Neural progenitor cell (in vitro differentiated cells): Measurements from ENCODE around the gene FBXO34. TPM values are rescaled to one million over a fixed set of nuclear protein-coding genes. Genes with fewer than 3 reads are reported as not detected.

Source experiments
- DNase-seq: peaks from one replicate; pipeline ENCODE4 v3.0.0-alpha.2; 2016; ENCODE audit warnings: low spot score
- H2AFZ ChIP-seq: fragments of 200-600 bp; sonication (generic); replicated peaks from 2 replicates; pipeline ENCODE4 v1.6.1; 2016; ENCODE audit warnings: antibody characterized with exemption
- H3F3A ChIP-seq: fragments of 200-600 bp; sonication (generic); 2 replicates; pipeline ENCODE4 v1.6.1; 2016; ENCODE audit warnings: antibody characterized with exemption, low read depth
- H3K27ac ChIP-seq: fragments of 200-600 bp; sonication (generic); 2 replicates; pipeline ENCODE4 v1.5.1; 2016; ENCODE audit warnings: mild to moderate bottlenecking
- H3K27me3 ChIP-seq: fragments of 200-600 bp; sonication (generic); 2 replicates; pipeline ENCODE4 v1.6.1; 2016; ENCODE audit warnings: mild to moderate bottlenecking, moderate library complexity
- H3K36me3 ChIP-seq: fragments of 200-600 bp; sonication (generic); 2 replicates; pipeline ENCODE4 v1.5.1; 2016
- H3K4me1 ChIP-seq: fragments of 200-600 bp; sonication (generic); 2 replicates; pipeline ENCODE4 v1.6.1; 2016; ENCODE audit warnings: mixed run types
- H3K4me2 ChIP-seq: fragments of 200-600 bp; sonication (generic); 2 replicates; pipeline ENCODE4 v1.6.1; 2016
- H3K4me3 ChIP-seq: fragments of 200-600 bp; sonication (generic); 2 replicates; pipeline ENCODE4 v1.5.1; 2016
- H3K79me2 ChIP-seq: fragments of 200-600 bp; sonication (generic); 2 replicates; pipeline ENCODE4 v1.6.1; 2016; ENCODE audit warnings: low read depth
- H3K9ac ChIP-seq: fragments of 200-600 bp; sonication (generic); 2 replicates; pipeline ENCODE4 v1.6.1; 2016
- H3K9me3 ChIP-seq: fragments of 200-600 bp; sonication (generic); 2 replicates; pipeline ENCODE4 v1.5.1; 2016; ENCODE audit warnings: low read depth
- H4K20me1 ChIP-seq: fragments of 200-600 bp; sonication (generic); 2 replicates; pipeline ENCODE4 v1.6.1; 2016; ENCODE audit warnings: low read depth
- H3K27ac Mint-ChIP-seq: 3 replicates; pipeline ENCODE4 v1.8.0; 2021; ENCODE audit warnings: mixed read lengths
- H3K27me3 Mint-ChIP-seq: 2 replicates; pipeline ENCODE4 v1.8.0; 2022; ENCODE audit warnings: low read depth, mild to moderate bottlenecking, inconsistent platforms, moderate library complexity, mixed read lengths; ENCODE audit not compliant: insufficient read depth
- H3K36me3 Mint-ChIP-seq: 3 replicates; pipeline ENCODE4 v1.8.0; 2021; ENCODE audit warnings: mixed read lengths
- H3K4me1 Mint-ChIP-seq: 3 replicates; pipeline ENCODE4 v1.8.0; 2021; ENCODE audit warnings: mixed read lengths
- H3K4me3 Mint-ChIP-seq: 3 replicates; pipeline ENCODE4 v1.8.0; 2021; ENCODE audit warnings: mild to moderate bottlenecking, moderate library complexity, mixed read lengths
- H3K9me3 Mint-ChIP-seq: 3 replicates; pipeline ENCODE4 v1.8.0; 2020; ENCODE audit warnings: mixed read lengths
- CTCF ChIP-seq: fragments of 200-600 bp; sonication (generic); IDR thresholded peaks from 2 replicates; pipeline ENCODE4 v1.5.1; 2017; ENCODE audit warnings: antibody characterized with exemption, mild to moderate bottlenecking
- EZH2 ChIP-seq: fragments of 200-600 bp; sonication (generic); IDR thresholded peaks from 2 replicates; pipeline ENCODE4 v1.6.1; 2017; ENCODE audit warnings: antibody characterized with exemption, mild to moderate bottlenecking, moderate library complexity
- EZH2phosphoT487 ChIP-seq: fragments of 200-600 bp; sonication (generic); IDR thresholded peaks from 2 replicates; pipeline ENCODE4 v1.6.1; 2017; ENCODE audit warnings: antibody characterized with exemption
- total RNA-seq: library from RNA; depleted of rRNA; stranded (reverse); fragments of >200 nt; gene quantifications from 2 replicates; pipeline ENCODE4 v1.2.3, GENCODE V29; 2015; ENCODE audit warnings: low replicate concordance

The FBXO34 gene
- total RNA-seq, 1 donor from 2014 or later, result 23.2 TPM

- no peak for DNase-seq
- H3K4me3 Mint-ChIP-seq, result no peak overlapping the region
- TF ChIP-seq EZH2 (no peak), CTCF (no peak), EZH2phosphoT487 (no peak)
- Histone ChIP-seq H3K4me1 (no peaks in the 10 kb centered on the region), H3K36me3 (no peaks in the 10 kb centered on the region), H2AFZ (no peak overlapping the region), H3F3A (no peaks in the 10 kb centered on the region), H3K4me3 (no peak overlapping the region), H3K79me2 (no peaks in the 10 kb centered on the region), H3K9ac (no peak overlapping the region), H4K20me1 (no peaks in the 10 kb centered on the region), H3K9me3 (peaks cover 7% of the 10 kb centered on the region), H3K27ac (no peak overlapping the region), H3K4me2 (no peak overlapping the region), H3K27me3 (no peaks in the 10 kb centered on the region)
- peaks cover 2% of the 10 kb centered on the region for H3K36me3 Mint-ChIP-seq
- H3K4me1 Mint-ChIP-seq, result no peaks in the 10 kb centered on the region
- H3K27me3 Mint-ChIP-seq, result peaks cover 2% of the 10 kb centered on the region
- peaks cover 12% of the 10 kb centered on the region for H3K9me3 Mint-ChIP-seq
- H3K27ac Mint-ChIP-seq, result no peak overlapping the region
These were observed 43.0 kb upstream of the FBXO34 start for GRCh38 chr14:55228261-55228660.

GRCh38 chr14:55233591-55233990 lies 37.6 kb upstream of the FBXO34 start:
- DNase-seq, result no peak
- Mint-ChIP-seq H3K4me1 (no peaks in the 10 kb centered on the region), H3K4me3 (no peak overlapping the region), H3K9me3 (peaks cover 3% of the 10 kb centered on the region), H3K27me3 (peaks cover 4% of the 10 kb centered on the region), H3K27ac (no peak overlapping the region), H3K36me3 (no peaks in the 10 kb centered on the region)
- Histone ChIP-seq H3K4me2 (no peak overlapping the region), H3F3A (no peaks in the 10 kb centered on the region), H3K79me2 (no peaks in the 10 kb centered on the region), H3K9me3 (no peaks in the 10 kb centered on the region), H3K4me3 (no peak overlapping the region), H3K27ac (no peak overlapping the region), H4K20me1 (no peaks in the 10 kb centered on the region), H2AFZ (no peak overlapping the region), H3K4me1 (no peaks in the 10 kb centered on the region), H3K9ac (no peak overlapping the region), H3K36me3 (no peaks in the 10 kb centered on the region), H3K27me3 (peaks cover 19% of the 10 kb centered on the region)
- TF ChIP-seq EZH2phosphoT487, result no peak
- TF ChIP-seq EZH2, result no peak
- TF ChIP-seq CTCF, result no peak

- H3K4me1 ChIP-seq, result no peaks in the 10 kb centered on the region
These were observed 33.1 kb upstream of the FBXO34 start for GRCh38 chr14:55238019-55238680.

More at GRCh38 chr14:55238019-55238680, 33.1 kb upstream of the FBXO34 start:
- Histone ChIP-seq H3K4me2 (no peak overlapping the region), H3F3A (no peaks in the 10 kb centered on the region), H3K36me3 (no peaks in the 10 kb centered on the region), H2AFZ (no peak overlapping the region), H4K20me1 (no peaks in the 10 kb centered on the region), H3K9me3 (no peaks in the 10 kb centered on the region), H3K27ac (no peak overlapping the region), H3K9ac (no peak overlapping the region), H3K79me2 (no peaks in the 10 kb centered on the region), H3K4me3 (no peak overlapping the region), H3K27me3 (peaks cover 57% of the 10 kb centered on the region)
- H3K27ac Mint-ChIP-seq, result no peak overlapping the region
- no peaks in the 10 kb centered on the region for H3K36me3 Mint-ChIP-seq
- peaks cover 4% of the 10 kb centered on the region for H3K27me3 Mint-ChIP-seq
- H3K9me3 Mint-ChIP-seq, result no peaks in the 10 kb centered on the region
- no peak for DNase-seq
- no peaks in the 10 kb centered on the region for H3K4me1 Mint-ChIP-seq
- H3K4me3 Mint-ChIP-seq, result no peak overlapping the region
- no peak for TF ChIP-seq EZH2
- TF ChIP-seq CTCF, result no peak
- no peak for TF ChIP-seq EZH2phosphoT487
